ENCODE measurements around the gene FHIP2A.
"Not testable (repeated sequence)": the region's sequence is repeated elsewhere in the genome, so short reads cannot be mapped to it uniquely, and the experiment has no call there.

The FHIP2A gene

GRCh38 chr10:114854906-114855305 lies 33.3 kb downstream of the FHIP2A start:
- no peak for TF ChIP-seq CTCF (conservative IDR thresholded peaks at IDR 0.05; ENCODE audit: control insufficient read depth, insufficient read depth, low read depth, low read length)
- no peak for DNase-seq (ENCODE audit: low read depth)
- no peak overlapping the region for H3K4me3 ChIP-seq (ENCODE audit: control insufficient read depth, low read depth, low read length)

- DNase-seq (ENCODE audit: low read depth): peak; percentile 46
- no peak for TF ChIP-seq CTCF (conservative IDR thresholded peaks at IDR 0.05; ENCODE audit: control insufficient read depth, insufficient read depth, low read depth, low read length)
- no peak overlapping the region for H3K4me3 ChIP-seq (ENCODE audit: control insufficient read depth, low read depth, low read length)
These were observed 34.4 kb downstream of the FHIP2A start for GRCh38 chr10:114855776-114856543.

- TF ChIP-seq CTCF (conservative IDR thresholded peaks at IDR 0.05; ENCODE audit: control insufficient read depth, insufficient read depth, low read depth, low read length): no peak
- no peak overlapping the region for H3K4me3 ChIP-seq (ENCODE audit: control insufficient read depth, low read depth, low read length)
- peak; percentile 65 for DNase-seq (ENCODE audit: low read depth)
These were observed 35.1 kb downstream of the FHIP2A start for GRCh38 chr10:114856544-114857287.

GRCh38 chr10:114857288-114857565 lies 35.6 kb downstream of the FHIP2A start:
- not testable (repeated sequence) for H3K4me3 ChIP-seq (ENCODE audit: control insufficient read depth, low read depth, low read length); DNase-seq (ENCODE audit: low read depth)

GRCh38 chr10:114857922-114858629 lies 36.5 kb downstream of the FHIP2A start:
- H3K4me3 ChIP-seq (ENCODE audit: control insufficient read depth, low read depth, low read length): no peak overlapping the region
- no peak for TF ChIP-seq CTCF (conservative IDR thresholded peaks at IDR 0.05; ENCODE audit: control insufficient read depth, insufficient read depth, low read depth, low read length)
- no peak for DNase-seq (ENCODE audit: low read depth)

- no peak for TF ChIP-seq CTCF (conservative IDR thresholded peaks at IDR 0.05; ENCODE audit: control insufficient read depth, insufficient read depth, low read depth, low read length)
- DNase-seq (ENCODE audit: low read depth): no peak
- no peak overlapping the region for H3K4me3 ChIP-seq (ENCODE audit: control insufficient read depth, low read depth, low read length)
These were observed 37.6 kb downstream of the FHIP2A start for GRCh38 chr10:114859222-114859621.

GRCh38 chr10:114862456-114862855 lies 40.9 kb downstream of the FHIP2A start:
- TF ChIP-seq CTCF (conservative IDR thresholded peaks at IDR 0.05; ENCODE audit: control insufficient read depth, insufficient read depth, low read depth, low read length): no peak
- H3K4me3 ChIP-seq (ENCODE audit: control insufficient read depth, low read depth, low read length): no peak overlapping the region
- DNase-seq (ENCODE audit: low read depth): no peak

All from fibroblast of mammary gland (primary cell).